Osteocyte (in vitro differentiated cells): ENCODE data around the gene MRPS31. TPM values are rescaled to one million over a fixed set of nuclear protein-coding genes. Genes with fewer than 3 reads are reported as not detected.

Experiments used
- DNase-seq: peaks from one replicate; pipeline ENCODE4 v3.0.0; 2021; ENCODE audit warnings: mixed read lengths; ENCODE audit not compliant: unreplicated experiment; ENCODE audit errors: extremely low spot score
- H3K27ac Mint-ChIP-seq: one replicate; pipeline ENCODE4 v1.8.0; 2021; ENCODE audit warnings: mild to moderate bottlenecking, mixed read lengths; ENCODE audit not compliant: unreplicated experiment
- H3K27me3 Mint-ChIP-seq: one replicate; pipeline ENCODE4 v1.8.0; 2021; ENCODE audit warnings: mixed read lengths; ENCODE audit not compliant: unreplicated experiment
- H3K36me3 Mint-ChIP-seq: one replicate; pipeline ENCODE4 v1.8.0; 2021; ENCODE audit warnings: mixed read lengths; ENCODE audit not compliant: unreplicated experiment
- H3K4me1 Mint-ChIP-seq: one replicate; pipeline ENCODE4 v1.8.0; 2021; ENCODE audit warnings: mixed read lengths; ENCODE audit not compliant: unreplicated experiment
- H3K4me3 Mint-ChIP-seq: one replicate; pipeline ENCODE4 v1.8.0; 2021; ENCODE audit warnings: mild to moderate bottlenecking, moderate library complexity, mixed read lengths; ENCODE audit not compliant: unreplicated experiment
- H3K9me3 Mint-ChIP-seq: one replicate; pipeline ENCODE4 v1.8.0; 2021; ENCODE audit warnings: mixed read lengths; ENCODE audit not compliant: unreplicated experiment
- total RNA-seq: library from RNA; stranded (reverse); gene quantifications from 2 replicates; pipeline ENCODE4 v1.2.1, GENCODE V29; 2021
- TF ChIP-seq, protein P1 (sequence below): fragments of 200-600 bp; sonication (generic); IDR thresholded peaks from 2 replicates; pipeline ENCODE4 v1.5.0; 2021; ENCODE audit warnings: antibody characterized with exemption, mild to moderate bottlenecking, moderate library complexity

The MRPS31 gene
- total RNA-seq, 1 donor from 2014 or later: 17.4 TPM

DNA sequence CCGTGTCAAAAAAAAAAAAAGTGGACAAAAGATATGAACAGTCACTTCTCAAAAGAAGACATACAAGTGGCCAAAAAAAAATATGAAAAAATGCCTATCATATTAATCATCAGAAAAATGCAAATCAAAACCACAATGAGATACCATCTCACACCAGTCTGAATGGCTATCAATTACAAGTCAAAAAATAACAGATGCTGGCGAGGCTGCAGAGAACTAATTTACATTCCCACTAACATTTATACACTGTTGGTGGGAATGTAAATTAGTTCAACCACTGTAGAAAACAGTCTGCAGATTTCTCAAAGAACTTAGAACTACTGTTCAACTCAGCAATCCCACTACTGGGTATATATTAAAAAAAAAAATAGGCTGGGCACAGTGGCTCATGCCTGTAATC lies 78.0 kb downstream of the MRPS31 start:
- Mint-ChIP-seq H3K27me3 (no peaks in the 10 kb centered on the region), H3K27ac (no peak overlapping the region), H3K36me3 (no peaks in the 10 kb centered on the region), H3K4me1 (peaks cover 3% of the 10 kb centered on the region), H3K4me3 (no peak overlapping the region), H3K9me3 (peaks cover 7% of the 10 kb centered on the region)
- no peak for DNase-seq
- TF ChIP-seq, protein P1, sequence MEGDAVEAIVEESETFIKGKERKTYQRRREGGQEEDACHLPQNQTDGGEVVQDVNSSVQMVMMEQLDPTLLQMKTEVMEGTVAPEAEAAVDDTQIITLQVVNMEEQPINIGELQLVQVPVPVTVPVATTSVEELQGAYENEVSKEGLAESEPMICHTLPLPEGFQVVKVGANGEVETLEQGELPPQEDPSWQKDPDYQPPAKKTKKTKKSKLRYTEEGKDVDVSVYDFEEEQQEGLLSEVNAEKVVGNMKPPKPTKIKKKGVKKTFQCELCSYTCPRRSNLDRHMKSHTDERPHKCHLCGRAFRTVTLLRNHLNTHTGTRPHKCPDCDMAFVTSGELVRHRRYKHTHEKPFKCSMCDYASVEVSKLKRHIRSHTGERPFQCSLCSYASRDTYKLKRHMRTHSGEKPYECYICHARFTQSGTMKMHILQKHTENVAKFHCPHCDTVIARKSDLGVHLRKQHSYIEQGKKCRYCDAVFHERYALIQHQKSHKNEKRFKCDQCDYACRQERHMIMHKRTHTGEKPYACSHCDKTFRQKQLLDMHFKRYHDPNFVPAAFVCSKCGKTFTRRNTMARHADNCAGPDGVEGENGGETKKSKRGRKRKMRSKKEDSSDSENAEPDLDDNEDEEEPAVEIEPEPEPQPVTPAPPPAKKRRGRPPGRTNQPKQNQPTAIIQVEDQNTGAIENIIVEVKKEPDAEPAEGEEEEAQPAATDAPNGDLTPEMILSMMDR: no peak

DNA sequence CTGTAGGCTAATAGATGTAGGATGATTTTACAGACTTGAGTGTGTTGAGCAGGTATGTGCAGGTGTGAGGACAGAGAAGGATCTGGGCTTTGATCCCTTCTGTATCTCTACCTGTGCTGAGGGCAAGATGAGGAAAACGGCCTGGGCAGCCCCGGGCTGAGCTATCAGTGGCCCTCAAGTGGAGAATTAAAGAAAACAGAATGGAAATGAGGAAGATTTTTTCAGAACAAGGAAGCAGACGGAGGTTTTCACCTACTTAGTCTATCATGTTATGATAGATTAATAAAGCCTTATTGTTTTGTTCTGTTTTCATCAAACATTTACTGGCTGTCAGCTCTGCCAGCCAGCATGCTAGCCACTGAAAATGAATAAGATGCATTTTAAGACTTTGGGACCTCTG lies 82.2 kb downstream of the MRPS31 start:
- TF ChIP-seq, protein P1: no peak
- Mint-ChIP-seq H3K4me3 (no peak overlapping the region), H3K4me1 (peaks cover 3% of the 10 kb centered on the region), H3K27me3 (no peaks in the 10 kb centered on the region), H3K9me3 (peaks cover 7% of the 10 kb centered on the region), H3K27ac (no peak overlapping the region), H3K36me3 (no peaks in the 10 kb centered on the region)
- DNase-seq: no peak

DNA sequence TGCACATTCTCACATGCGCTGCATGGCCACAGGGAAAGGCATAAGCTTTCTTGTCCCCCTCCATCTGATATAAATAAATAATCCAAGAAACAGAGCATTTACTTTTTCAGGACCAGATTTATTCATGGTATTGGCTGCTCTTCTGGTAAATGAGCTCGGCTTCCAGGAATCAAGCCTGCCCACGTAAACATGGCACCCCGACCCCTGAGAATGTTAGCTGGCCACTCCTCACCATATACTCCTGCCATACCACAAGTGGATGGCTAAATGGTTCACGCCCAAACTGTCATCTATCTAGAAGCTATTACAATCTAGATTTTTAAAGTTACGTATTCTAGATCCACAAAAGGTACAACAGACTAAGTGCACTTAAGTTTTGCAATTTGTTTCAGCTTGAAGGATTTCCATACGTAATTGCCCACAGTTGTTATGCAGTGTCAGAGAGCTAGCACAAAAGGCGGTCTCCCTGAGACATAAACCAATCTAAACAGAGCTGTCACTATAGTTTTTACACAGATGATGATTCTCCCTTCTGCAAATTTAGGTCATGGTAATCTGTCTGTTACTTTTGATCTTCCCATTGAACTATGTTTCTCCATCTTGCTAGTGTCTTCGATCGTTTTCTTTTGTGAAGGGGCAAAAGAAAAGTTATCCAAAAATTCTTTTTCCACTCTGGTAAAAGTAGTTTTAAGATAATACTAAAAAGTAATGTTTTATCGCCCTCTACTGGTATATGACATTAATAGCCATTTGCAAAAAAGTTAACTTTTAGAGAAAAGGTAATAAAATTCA lies 88.3 kb downstream of the MRPS31 start:
- no peaks in the 10 kb centered on the region for H3K36me3 Mint-ChIP-seq
- H3K9me3 Mint-ChIP-seq: no peaks in the 10 kb centered on the region
- H3K4me3 Mint-ChIP-seq: no peak overlapping the region
- H3K4me1 Mint-ChIP-seq: peaks cover 10% of the 10 kb centered on the region
- H3K27ac Mint-ChIP-seq: no peak overlapping the region
- TF ChIP-seq, protein P1: peak; percentile 64
- H3K27me3 Mint-ChIP-seq: no peaks in the 10 kb centered on the region
- no peak for DNase-seq

DNA sequence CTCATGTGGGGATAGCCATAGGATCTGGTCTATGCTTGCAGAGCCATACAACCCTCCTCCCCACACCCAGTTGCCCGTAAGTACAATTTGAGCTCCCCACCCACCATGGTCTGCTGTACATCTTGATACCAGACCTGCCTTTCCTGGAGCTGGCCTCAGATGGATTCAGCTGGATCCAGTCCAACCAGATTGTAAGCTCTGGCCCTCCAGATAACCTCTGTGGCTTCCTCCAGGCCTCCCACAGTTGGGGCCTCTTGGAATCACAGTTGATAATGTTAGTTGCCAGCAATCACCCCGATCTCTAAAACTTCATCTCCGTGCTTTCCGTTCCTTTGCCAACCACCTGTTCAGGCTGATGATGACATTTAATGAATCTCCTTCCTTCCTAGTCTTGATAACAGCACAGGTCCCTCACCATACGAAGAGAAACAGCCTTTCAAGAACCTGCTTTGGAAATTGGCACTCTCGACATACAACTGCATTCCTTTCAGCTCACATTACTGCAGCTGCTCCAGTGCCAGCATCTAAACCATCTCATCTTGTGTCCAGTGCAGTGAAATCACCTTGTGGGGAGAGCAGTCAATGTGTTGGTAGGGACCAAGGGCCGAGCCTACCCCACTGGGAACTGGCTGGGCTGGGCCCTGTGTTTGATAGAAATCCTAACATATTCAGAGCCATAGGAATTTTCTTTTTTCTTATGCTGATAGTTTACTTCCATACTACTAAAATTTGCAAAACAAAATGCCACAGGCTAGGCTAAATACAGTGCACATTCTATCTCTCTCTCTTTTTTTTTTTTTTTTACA lies 89.4 kb downstream of the MRPS31 start:
- peaks cover 10% of the 10 kb centered on the region for H3K4me1 Mint-ChIP-seq
- DNase-seq: peak; percentile 67
- no peak overlapping the region for H3K27ac Mint-ChIP-seq
- no peaks in the 10 kb centered on the region for H3K36me3 Mint-ChIP-seq
- H3K9me3 Mint-ChIP-seq: no peaks in the 10 kb centered on the region
- TF ChIP-seq, protein P1: no peak
- H3K27me3 Mint-ChIP-seq: no peaks in the 10 kb centered on the region
- no peak overlapping the region for H3K4me3 Mint-ChIP-seq
